ENCODE data around the gene RALGAPA2. TPM values are rescaled to one million over a fixed set of nuclear protein-coding genes. Genes with fewer than 3 reads are reported as not detected.

Gene RALGAPA2
- total RNA-seq, 4 donors from 2014 or later: 29.4 to 78.2 (median 43.2) TPM

GRCh38 chr20:20353576-20353975 is 358.9 kb downstream of the RALGAPA2 start:
- TF ChIP-seq CTCF (IDR thresholded peaks at IDR 0.05; ENCODE audit: low read depth): no peak

GRCh38 chr20:20344476-20344875 is 368.0 kb downstream of the RALGAPA2 start:
- TF ChIP-seq CTCF (IDR thresholded peaks at IDR 0.05; ENCODE audit: low read depth): no peak

GRCh38 chr20:20343932-20344331 is 368.5 kb downstream of the RALGAPA2 start:
- no peak for TF ChIP-seq CTCF (IDR thresholded peaks at IDR 0.05; ENCODE audit: low read depth)

Small RNA genes lying within 50 kb of the gene (small RNA-seq; reads per million reads assigned to genes)
- gene EIF4E2P1: not detected
- not detected for gene RN7SL607P
